Fibroblast of villous mesenchyme (primary cell): ENCODE results near the gene PNPLA8. TPM values are rescaled to one million over a fixed set of nuclear protein-coding genes. Genes with fewer than 3 reads are reported as not detected.
A peak's percentile ranks its signal among the peaks of the same experiment; 100 is the strongest.
"Not testable (repeated sequence)": the region's sequence is repeated elsewhere in the genome, so short reads cannot be mapped to it uniquely, and the experiment has no call there.

Experiments used
- DNase-seq: peaks from one replicate; pipeline ENCODE4 v3.0.0-alpha.2; 2010; ENCODE audit warnings: low read depth
- H3K4me3 ChIP-seq: 2 replicates; pipeline ENCODE4 v1.5.1; 2011; ENCODE audit warnings: low read depth, mild to moderate bottlenecking, low read length
- CTCF ChIP-seq: IDR thresholded peaks from 2 replicates; pipeline ENCODE4 v1.5.1; 2012; ENCODE audit warnings: low read depth, mild to moderate bottlenecking, low read length; ENCODE audit not compliant: insufficient read depth
- total RNA-seq: library from RNA; depleted of rRNA; stranded (reverse); fragments of >200 nt; gene quantifications from 2 replicates; pipeline ENCODE4 v1.2.3, GENCODE V29; 2012

Gene PNPLA8
- total RNA-seq, 1 donor: 34.1 TPM

GRCh38 chr7:108511939-108512338 is 14.0 kb downstream of the PNPLA8 start:
- no peak for DNase-seq
- TF ChIP-seq CTCF: no peak
- no peak overlapping the region for H3K4me3 ChIP-seq

GRCh38 chr7:108504576-108504975 is 21.4 kb downstream of the PNPLA8 start:
- H3K4me3 ChIP-seq, DNase-seq: not testable (repeated sequence)

GRCh38 chr7:108503112-108504026 is 22.6 kb downstream of the PNPLA8 start:
- DNase-seq: peak; percentile 43
- no peak overlapping the region for H3K4me3 ChIP-seq
- no peak for TF ChIP-seq CTCF

- no peak for DNase-seq
- no peak for TF ChIP-seq CTCF
- no peak overlapping the region for H3K4me3 ChIP-seq
These were observed 26.4 kb downstream of the PNPLA8 start for GRCh38 chr7:108499566-108499965.

GRCh38 chr7:108498481-108498880 is 27.5 kb downstream of the PNPLA8 start:
- TF ChIP-seq CTCF: no peak
- DNase-seq: no peak
- no peak overlapping the region for H3K4me3 ChIP-seq

GRCh38 chr7:108497082-108497725 is 28.7 kb downstream of the PNPLA8 start:
- H3K4me3 ChIP-seq: no peak overlapping the region
- peak; percentile 90 for TF ChIP-seq CTCF
- peak; percentile 55 for DNase-seq

GRCh38 chr7:108492742-108493141 is 33.2 kb downstream of the PNPLA8 start:
- TF ChIP-seq CTCF: no peak
- no peak overlapping the region for H3K4me3 ChIP-seq
- no peak for DNase-seq
